H9 (cell line): ENCODE results near the gene LMNTD1. TPM values are rescaled to one million over a fixed set of nuclear protein-coding genes. Genes with fewer than 3 reads are reported as not detected.

Experiments
- DNase-seq: peaks from one replicate; pipeline ENCODE4 v3.0.0-alpha.2; 2017
- H2AFZ ChIP-seq: one replicate; pipeline ENCODE4 v1.6.1; 2013; ENCODE audit warnings: mild to moderate bottlenecking, low read length, control low read depth, moderate library complexity
- H2AK5ac ChIP-seq: 2 replicates; pipeline ENCODE4 v1.6.1; 2013; ENCODE audit warnings: low read length, control low read depth, mixed read lengths; ENCODE audit not compliant: insufficient read length
- H2BK120ac ChIP-seq: one replicate; pipeline ENCODE4 v1.6.1; 2013; ENCODE audit warnings: low read depth, mild to moderate bottlenecking, low read length, control low read depth, inconsistent platforms; ENCODE audit not compliant: poor library complexity, severe bottlenecking
- H2BK12ac ChIP-seq: 2 replicates; pipeline ENCODE4 v1.6.1; 2013; ENCODE audit warnings: low read length, control low read depth, mixed read lengths, low read depth; ENCODE audit not compliant: insufficient read length
- H2BK15ac ChIP-seq: 2 replicates; pipeline ENCODE4 v1.6.1; 2013; ENCODE audit warnings: low read depth, low read length, control low read depth
- H2BK20ac ChIP-seq: one replicate; pipeline ENCODE4 v1.6.1; 2013; ENCODE audit warnings: low read depth, mild to moderate bottlenecking, low read length, control low read depth, inconsistent platforms; ENCODE audit not compliant: poor library complexity, severe bottlenecking
- H2BK5ac ChIP-seq: 2 replicates; pipeline ENCODE4 v1.6.1; 2013; ENCODE audit warnings: low read length, control low read depth, mixed read lengths; ENCODE audit not compliant: insufficient read length
- H3K14ac ChIP-seq: 2 replicates; pipeline ENCODE4 v1.6.1; 2013; ENCODE audit warnings: low read length, control low read depth; ENCODE audit not compliant: insufficient read depth
- H3K18ac ChIP-seq: 2 replicates; pipeline ENCODE4 v1.6.1; 2013; ENCODE audit warnings: low read depth, mild to moderate bottlenecking, mixed read lengths, low read length, control low read depth; ENCODE audit not compliant: insufficient read length
- H3K23ac ChIP-seq: 2 replicates; pipeline ENCODE4 v1.6.1; 2013; ENCODE audit warnings: low read length, control low read depth, mixed read lengths, low read depth; ENCODE audit not compliant: insufficient read length
- H3K23me2 ChIP-seq: 2 replicates; pipeline ENCODE4 v1.6.1; 2013; ENCODE audit warnings: low read depth, mild to moderate bottlenecking, mixed read lengths, low read length, control low read depth; ENCODE audit not compliant: insufficient read length, poor library complexity, severe bottlenecking
- H3K27ac ChIP-seq: 2 replicates; pipeline ENCODE4 v1.5.1; 2013; ENCODE audit warnings: low read length, control low read depth, mixed read lengths, low read depth; ENCODE audit not compliant: insufficient read length
- H3K27me3 ChIP-seq: 2 replicates; pipeline ENCODE4 v1.6.1; 2013; ENCODE audit warnings: low read length, control low read depth, inconsistent platforms; ENCODE audit not compliant: insufficient read depth
- H3K4ac ChIP-seq: 2 replicates; pipeline ENCODE4 v1.6.1; 2013; ENCODE audit warnings: low read depth, mild to moderate bottlenecking, control low read depth, inconsistent platforms, low read length, moderate library complexity
- H3K4me1 ChIP-seq: 2 replicates; pipeline ENCODE4 v1.6.1; 2013; ENCODE audit warnings: low read length, control low read depth, inconsistent platforms; ENCODE audit not compliant: insufficient read depth
- H3K4me2 ChIP-seq: 2 replicates; pipeline ENCODE4 v1.6.1; 2013; ENCODE audit warnings: low read length, control low read depth, mixed read lengths; ENCODE audit not compliant: insufficient read length, insufficient read depth
- H3K56ac ChIP-seq: 2 replicates; pipeline ENCODE4 v1.6.1; 2013; ENCODE audit warnings: low read depth, mild to moderate bottlenecking, mixed read lengths, low read length, control low read depth; ENCODE audit not compliant: insufficient read length
- H3K79me1 ChIP-seq: 2 replicates; pipeline ENCODE4 v1.6.1; 2013; ENCODE audit warnings: low read depth, mild to moderate bottlenecking, moderate library complexity, low read length, control low read depth, inconsistent platforms; ENCODE audit not compliant: insufficient read depth, poor library complexity, severe bottlenecking
- H3K79me2 ChIP-seq: 2 replicates; pipeline ENCODE4 v1.6.1; 2013; ENCODE audit warnings: low read length, control low read depth, inconsistent platforms; ENCODE audit not compliant: insufficient read depth
- H3K9ac ChIP-seq: 2 replicates; pipeline ENCODE4 v1.6.1; 2013; ENCODE audit warnings: low read length, control low read depth, mixed read lengths; ENCODE audit not compliant: insufficient read length; ENCODE audit errors: extremely low read depth
- H3K9me3 ChIP-seq: one replicate; pipeline ENCODE4 v1.6.1; 2013; ENCODE audit warnings: low read depth, low read length, inconsistent platforms; ENCODE audit not compliant: control insufficient read depth
- H3T11ph ChIP-seq: one replicate; pipeline ENCODE4 v1.6.1; 2013; ENCODE audit warnings: mild to moderate bottlenecking, low read length, control low read depth, inconsistent platforms
- H4K20me1 ChIP-seq: one replicate; pipeline ENCODE4 v1.6.1; 2013; ENCODE audit not compliant: control insufficient read depth, insufficient read length, insufficient read depth
- H4K5ac ChIP-seq: 2 replicates; pipeline ENCODE4 v1.6.1; 2013; ENCODE audit warnings: low read depth, mild to moderate bottlenecking, mixed read lengths, low read length, control low read depth; ENCODE audit not compliant: insufficient read length
- H4K8ac ChIP-seq: replicated peaks from 2 replicates; pipeline ENCODE4 v1.6.1; 2013; ENCODE audit warnings: low read length, control low read depth, mixed read lengths, low read depth; ENCODE audit not compliant: insufficient read length
- H4K91ac ChIP-seq: 2 replicates; pipeline ENCODE4 v1.6.1; 2013; ENCODE audit warnings: low read depth, mild to moderate bottlenecking, moderate library complexity, mixed read lengths, low read length, control low read depth; ENCODE audit not compliant: insufficient read length
- H3K27ac Mint-ChIP-seq, 3 experiments: 2 replicates in 2 of 3; 3 replicates in 1 of 3; pipeline ENCODE4 v1.8.0; 2020 to 2021; ENCODE audit warnings: mixed read lengths in 3 of 3, mild to moderate bottlenecking in 1 of 3, moderate library complexity in 1 of 3
- H3K27me3 Mint-ChIP-seq: 2 replicates; pipeline ENCODE4 v1.8.0; 2021; ENCODE audit warnings: low read depth, mild to moderate bottlenecking, moderate library complexity, mixed read lengths
- H3K36me3 Mint-ChIP-seq, 3 experiments: 2 replicates in 2 of 3; 3 replicates in 1 of 3; pipeline ENCODE4 v1.8.0; 2020 to 2021; ENCODE audit warnings: low read depth in 3 of 3, mixed read lengths in 3 of 3; ENCODE audit not compliant: insufficient read depth in 1 of 3
- H3K4me1 Mint-ChIP-seq, 2 experiments: 2 replicates each; pipeline ENCODE4 v1.8.0; 2020; ENCODE audit warnings: mixed read lengths in 2 of 2
- H3K4me3 Mint-ChIP-seq, 2 experiments: 2 replicates in 1 of 2; 3 replicates in 1 of 2; pipeline ENCODE4 v1.8.0; 2020 to 2021; ENCODE audit warnings: mild to moderate bottlenecking in 2 of 2, mixed read lengths in 2 of 2, moderate library complexity in 1 of 2
- H3K9me3 Mint-ChIP-seq, 2 experiments: 2 replicates in 1 of 2; 3 replicates in 1 of 2; pipeline ENCODE4 v1.8.0; 2020; ENCODE audit warnings: mild to moderate bottlenecking in 2 of 2, mixed read lengths in 2 of 2, moderate library complexity in 1 of 2
- CTCF ChIP-seq: fragments of 200-600 bp; sonication (generic); conservative IDR thresholded peaks from 3 replicates; pipeline ENCODE4 v1.8.0; 2021; ENCODE audit warnings: antibody characterized with exemption, mild to moderate bottlenecking
- WGBS: extraction: QIAGEN DNeasy Blood & Tissue Kit; methylation state at CpG from one replicate; pipeline ENCODE4 v1.1.7; 2013; ENCODE audit warnings: missing lambda C conversion rate, low lambda C conversion rate, mixed read lengths; ENCODE audit not compliant: insufficient read length; ENCODE audit errors: extremely low coverage; 5-methylcytosine and 5-hydroxymethylcytosine counted together
- total RNA-seq: library from RNA; stranded (reverse); gene quantifications from 2 replicates; pipeline ENCODE4 v1.2.1, GENCODE V29; 2021

The LMNTD1 gene
- total RNA-seq, 1 experiment from 2014 or later = not detected

GRCh38 chr12:25433581-25434325, 119.3 kb downstream of the LMNTD1 start:
- no peak overlapping the region for H2AK5ac ChIP-seq
- no peak overlapping the region for H3K18ac ChIP-seq
- H3K27me3 ChIP-seq = no peaks in the 10 kb centered on the region
- H2BK5ac ChIP-seq = no peak overlapping the region
- no peaks in the 10 kb centered on the region for H3K9me3 ChIP-seq
- no peak overlapping the region for H4K5ac ChIP-seq
- Mint-ChIP-seq H3K4me3 (no peak overlapping the region), H3K9me3 (no peaks in the 10 kb centered on the region), H3K4me1 (peaks cover 11% of the 10 kb centered on the region in 2 experiments; a peak in 3 of 4 replicates), H3K27me3 (no peaks in the 10 kb centered on the region), H3K27ac (no peak overlapping the region), H3K36me3 (no peaks in the 10 kb centered on the region)
- no peaks in the 10 kb centered on the region for H3K79me2 ChIP-seq
- no peak for DNase-seq
- no peak overlapping the region for H2BK15ac ChIP-seq
- no peak overlapping the region for H2BK12ac ChIP-seq
- no peak overlapping the region for H4K8ac ChIP-seq
- H2AFZ ChIP-seq = no peak overlapping the region
- no peak overlapping the region for H3K4ac ChIP-seq
- H3K9ac ChIP-seq = no peak overlapping the region
- H3K14ac ChIP-seq = no peak overlapping the region
- WGBS = no CpG with 5 or more reads among the region's 3 CpGs
- H3K23ac ChIP-seq = no peak overlapping the region
- no peak overlapping the region for H2BK120ac ChIP-seq
- H4K91ac ChIP-seq = no peak overlapping the region
- H3K23me2 ChIP-seq = no peaks in the 10 kb centered on the region
- no peaks in the 10 kb centered on the region for H3K79me1 ChIP-seq
- no peak overlapping the region for H3T11ph ChIP-seq
- no peak overlapping the region for H3K56ac ChIP-seq
- H3K4me2 ChIP-seq = no peak overlapping the region
- H4K20me1 ChIP-seq = no peaks in the 10 kb centered on the region
- no peak overlapping the region for H3K27ac ChIP-seq
- H2BK20ac ChIP-seq = no peak overlapping the region
- no peak for TF ChIP-seq CTCF
- H3K4me1 ChIP-seq = no peaks in the 10 kb centered on the region; the same call in 1 of the 2 replicates
